OCI-LY1 (cell line): Measurements from ENCODE around the gene TRDMT1.
A peak's percentile ranks its signal among the peaks of the same experiment; 100 is the strongest.

Experiments
- CTCF ChIP-seq: fragments of 200-600 bp; sonication (generic), shearing (Covaris generic); IDR thresholded peaks from 2 replicates; pipeline ENCODE4 v1.5.1; 2017; ENCODE audit warnings: mild to moderate bottlenecking, antibody characterized with exemption, low read length, moderate library complexity, mixed read lengths
- EZH2 ChIP-seq: fragments of 200-600 bp; sonication (generic), shearing (Covaris generic); IDR thresholded peaks from 2 replicates; pipeline ENCODE4 v1.8.0; 2017; ENCODE audit warnings: borderline replicate concordance, mixed run types, mild to moderate bottlenecking, antibody characterized with exemption, low read length, moderate library complexity, mixed read lengths

GRCh38 chr10:17250736-17251135 is 49.3 kb upstream of the TRDMT1 start:
- peak; percentile 9; the same call in 1 of the 2 replicates for TF ChIP-seq CTCF
- no peak for TF ChIP-seq EZH2
